ENCODE data around the gene BORCS6. TPM values are rescaled to one million over a fixed set of nuclear protein-coding genes. Genes with fewer than 3 reads are reported as not detected.

BORCS6 gene
- total RNA-seq, 1 donor from 2014 or later, result 12.4 TPM

DNA sequence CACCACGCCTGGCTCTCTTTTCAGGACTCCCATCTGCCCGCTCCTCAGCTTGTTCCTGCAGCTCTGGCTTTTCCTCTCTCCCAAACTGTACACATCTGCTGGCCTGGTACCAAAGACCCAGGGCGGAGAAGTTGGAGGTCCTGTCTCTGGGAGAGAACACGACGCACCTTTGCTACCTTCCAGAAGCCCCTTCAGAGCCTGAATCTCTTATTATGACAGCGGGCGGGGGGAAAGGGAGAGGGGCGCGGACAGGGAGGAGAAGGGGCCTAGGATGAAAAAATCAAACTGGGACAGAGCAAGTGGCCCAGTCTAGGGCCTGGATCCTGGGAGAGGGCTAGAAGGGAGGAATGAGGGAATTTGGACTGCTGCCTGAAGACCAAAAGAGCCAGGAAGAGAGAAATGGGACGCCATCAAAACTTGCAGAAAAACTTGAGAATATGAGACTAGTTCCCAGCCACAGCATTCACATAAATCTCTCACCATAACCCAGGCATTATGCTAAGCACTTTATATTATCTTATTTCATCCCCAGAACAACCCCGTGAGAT, 35.3 kb downstream of the BORCS6 start:
- DNase-seq (ENCODE audit: low spot score), result no peak

- peak; percentile 99 for DNase-seq (ENCODE audit: low spot score)
These were observed 35.9 kb downstream of the BORCS6 start for GRCh38 chr17:8153957-8154607.

DNA sequence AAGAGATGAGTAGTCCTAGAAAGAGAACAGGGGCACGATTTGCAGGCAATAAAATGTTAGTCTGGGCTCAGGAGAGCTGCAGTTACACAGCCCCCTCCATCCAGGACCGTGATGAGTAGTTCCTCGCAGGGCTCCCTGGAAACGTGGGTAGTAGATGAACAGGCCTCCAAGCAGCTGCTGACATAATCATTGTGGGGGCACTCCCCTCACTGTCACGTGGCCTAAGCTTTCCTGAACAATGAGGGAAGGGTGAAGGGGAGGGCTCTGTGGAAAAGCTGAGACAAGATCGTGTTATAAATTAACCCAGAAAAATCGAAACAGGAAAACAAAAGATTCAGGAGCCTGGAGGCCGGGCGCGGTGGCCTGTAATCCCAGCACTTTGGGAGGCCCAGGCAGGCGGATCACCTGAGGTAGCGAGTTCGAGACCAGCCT, 36.4 kb downstream of the BORCS6 start:
- DNase-seq (ENCODE audit: low spot score), result peak; percentile 93

DNA sequence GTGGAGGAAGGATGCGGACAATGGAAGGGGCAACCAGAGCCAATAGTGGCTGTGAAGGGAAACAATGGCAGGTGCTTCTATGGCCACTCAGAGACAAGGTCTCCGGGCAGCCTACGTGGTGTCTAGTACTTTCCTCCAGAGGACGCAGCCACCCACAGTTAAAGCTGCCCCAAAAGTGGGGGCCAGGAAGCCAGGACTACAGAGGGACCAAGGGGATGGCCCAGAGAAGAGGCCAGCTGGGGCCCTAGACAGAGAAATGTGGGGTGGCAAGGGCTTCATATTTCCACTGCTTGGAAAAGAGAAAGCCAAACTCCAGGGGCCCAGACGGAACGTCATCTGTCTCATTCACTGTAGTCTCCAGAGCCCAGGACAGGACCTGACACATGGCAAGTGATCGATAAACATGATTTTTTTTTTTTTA, 36.9 kb downstream of the BORCS6 start:
- no peak for DNase-seq (ENCODE audit: low spot score)

- DNase-seq (ENCODE audit: low spot score), result peak; percentile 98
These were observed 37.7 kb downstream of the BORCS6 start, which contains the start of gene PER1 for GRCh38 chr17:8152112-8152775. Gene PER1 (minus strand): TSS chr17:8152404. CDS start chr17:8150706, 1,698 bp downstream.

GRCh38 chr17:8151641-8152111, 38.3 kb downstream of the BORCS6 start:
- peak; percentile 86 for DNase-seq (ENCODE audit: low spot score)

DNA sequence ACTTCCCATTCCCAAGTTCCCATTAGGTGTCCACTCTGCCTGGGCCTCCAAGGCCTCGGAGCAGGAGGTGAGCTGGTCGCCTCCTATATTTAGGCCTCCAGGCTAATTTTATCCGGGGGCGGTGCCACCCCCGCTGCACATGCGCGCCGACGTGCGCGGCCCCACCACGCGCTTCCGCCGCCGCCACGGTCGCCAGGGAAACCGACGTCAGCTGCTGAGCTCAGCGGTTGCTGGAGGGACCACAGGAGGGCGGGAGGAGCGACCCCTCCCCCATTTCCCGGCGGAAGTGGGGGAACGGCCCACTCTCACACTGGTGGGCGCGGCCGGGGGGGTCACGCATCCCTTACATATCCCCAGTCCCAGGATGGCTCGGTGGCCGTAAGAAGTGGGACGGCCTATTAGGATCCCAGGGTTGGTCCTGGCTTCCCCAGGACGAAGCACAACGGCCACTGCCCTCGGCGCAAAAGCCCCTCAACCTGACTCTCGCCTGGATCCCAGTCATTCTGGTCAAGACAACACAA, 38.8 kb downstream of the BORCS6 start:
- peak; percentile 92 for DNase-seq (ENCODE audit: low spot score)

DNA sequence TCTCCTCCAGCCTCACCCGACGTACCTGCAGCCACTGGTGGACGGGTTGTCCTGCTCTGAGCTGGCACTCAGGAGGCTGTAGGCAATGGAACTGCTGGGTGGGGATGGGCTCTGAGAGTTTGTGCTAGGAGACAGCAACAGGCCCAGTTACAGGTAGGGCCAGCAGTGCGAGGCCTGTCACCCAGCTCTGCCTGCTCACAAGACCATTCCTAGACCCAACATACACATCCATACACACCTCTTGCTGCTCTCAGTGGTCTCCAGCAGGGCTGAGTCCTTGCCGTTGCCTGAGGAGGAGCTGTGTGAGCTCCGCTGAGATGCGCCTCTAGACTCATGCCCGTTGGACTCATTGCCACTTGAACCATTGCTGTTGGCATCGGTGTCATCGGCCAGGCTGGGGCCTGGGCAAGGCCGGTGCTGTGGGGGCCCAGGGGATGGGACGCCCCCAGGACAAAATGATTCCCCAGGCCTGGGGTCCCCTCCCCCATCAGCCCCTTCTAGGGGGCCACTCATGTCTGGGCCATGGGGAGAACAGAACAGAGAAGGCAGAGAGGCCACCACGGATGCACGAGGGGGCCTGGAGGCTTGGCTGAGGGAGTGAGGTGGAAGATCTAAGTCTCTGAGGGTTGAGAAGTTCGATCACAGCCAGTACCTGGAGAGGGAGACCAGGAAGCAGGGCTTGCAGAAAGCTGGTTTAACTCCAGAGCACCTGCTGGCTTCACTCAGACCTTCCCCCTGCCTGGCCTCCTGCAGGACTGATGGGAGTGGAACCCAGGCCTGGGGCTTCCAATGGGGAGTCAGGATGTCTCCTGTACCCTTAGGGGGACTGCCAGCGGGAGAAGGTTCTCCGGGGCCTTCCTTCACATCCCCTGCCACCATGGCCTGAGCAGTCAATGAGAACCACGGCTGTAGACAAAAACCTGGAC, 39.5 kb downstream of the BORCS6 start:
- DNase-seq (ENCODE audit: low spot score), result no peak

DNA sequence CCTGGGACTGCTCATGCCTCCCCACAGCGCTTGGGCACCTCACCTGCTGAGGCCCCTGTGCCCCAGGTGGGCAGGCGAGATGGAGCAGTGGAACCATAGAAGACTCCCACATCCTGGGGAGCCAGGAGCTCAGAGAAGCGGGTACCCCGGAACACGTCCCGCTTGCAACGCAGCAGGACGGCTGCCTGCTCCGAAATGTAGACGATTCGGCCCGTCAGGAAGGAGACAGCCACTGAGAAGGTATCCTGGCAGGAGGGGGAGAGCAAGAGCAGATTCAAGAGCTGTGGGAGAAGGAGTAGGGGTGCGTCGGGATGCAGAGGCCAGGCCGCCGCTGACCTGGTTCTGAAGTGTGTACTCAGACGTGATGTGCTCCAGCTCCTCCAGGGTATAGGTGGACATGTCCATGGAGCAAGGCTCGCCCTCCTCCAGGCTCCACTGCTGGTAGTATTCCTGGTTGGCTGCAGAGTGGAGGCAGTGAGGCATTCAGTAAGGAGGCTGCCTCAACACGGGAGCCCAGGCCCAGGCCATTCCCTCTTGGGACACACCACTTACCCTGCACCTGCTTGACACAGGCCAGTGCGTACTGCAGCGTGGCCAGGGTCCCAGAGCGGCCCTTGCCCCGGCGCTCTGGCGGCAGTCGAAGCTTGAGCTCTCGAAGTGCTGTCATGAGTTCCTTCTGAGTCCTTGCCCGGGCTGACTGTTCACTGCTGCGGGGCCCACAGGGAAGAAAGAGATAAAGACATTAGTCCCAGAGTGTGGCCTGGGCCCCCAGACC, 40.4 kb downstream of the BORCS6 start:
- no peak for DNase-seq (ENCODE audit: low spot score)

DNA sequence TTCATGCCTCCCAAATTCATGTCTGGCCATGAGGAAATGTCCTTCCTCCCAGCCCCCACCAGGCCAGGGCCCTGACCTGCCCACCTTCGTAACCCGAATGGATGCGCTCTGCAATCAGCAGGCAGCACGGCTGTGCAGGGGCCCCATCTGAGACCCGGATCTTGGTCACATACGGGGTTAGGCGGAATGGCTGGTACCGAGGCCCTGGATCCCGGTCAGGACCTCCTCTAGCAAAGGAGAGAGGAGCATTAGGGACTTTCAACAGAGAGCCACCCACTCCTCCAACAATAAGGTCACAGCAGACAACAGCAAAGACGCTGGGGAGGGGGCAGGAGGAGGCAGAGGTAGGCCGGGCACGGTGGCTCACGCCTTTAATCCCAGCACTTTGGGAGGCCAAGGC, 41.4 kb downstream of the BORCS6 start:
- no peak for DNase-seq (ENCODE audit: low spot score)

DNA sequence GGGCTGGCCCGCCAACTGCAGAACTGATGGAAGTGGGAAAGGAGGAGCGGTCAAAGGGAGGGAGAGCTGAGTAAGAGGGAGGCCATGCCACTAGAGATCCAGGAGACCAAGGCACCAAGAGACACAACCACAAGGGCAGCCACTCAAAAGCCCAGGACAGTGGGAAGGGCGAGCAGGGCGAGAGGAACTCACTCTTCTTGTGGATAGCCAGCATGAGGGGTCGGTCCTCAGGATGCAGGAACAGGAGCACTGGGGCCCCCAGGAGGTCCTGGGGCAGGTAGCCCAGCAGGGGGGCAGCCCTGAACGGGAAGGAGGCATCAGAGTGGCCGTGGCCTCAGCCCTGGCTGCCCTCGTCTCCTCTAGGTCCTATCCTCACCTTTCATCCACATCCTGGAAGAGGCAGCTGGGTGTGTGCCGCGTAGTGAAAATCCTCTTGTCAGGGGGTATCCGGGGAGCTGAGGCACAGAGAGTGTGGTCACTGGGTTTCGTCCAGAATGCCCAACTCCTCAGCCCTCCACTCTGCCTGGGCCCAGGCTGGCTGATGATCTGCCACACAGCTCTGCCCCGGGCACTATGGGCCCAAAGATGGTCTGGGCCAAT, 42.1 kb downstream of the BORCS6 start:
- no peak for DNase-seq (ENCODE audit: low spot score)

- no peak for DNase-seq (ENCODE audit: low spot score)
These were observed 42.7 kb downstream of the BORCS6 start for GRCh38 chr17:8147141-8147804.

DNA sequence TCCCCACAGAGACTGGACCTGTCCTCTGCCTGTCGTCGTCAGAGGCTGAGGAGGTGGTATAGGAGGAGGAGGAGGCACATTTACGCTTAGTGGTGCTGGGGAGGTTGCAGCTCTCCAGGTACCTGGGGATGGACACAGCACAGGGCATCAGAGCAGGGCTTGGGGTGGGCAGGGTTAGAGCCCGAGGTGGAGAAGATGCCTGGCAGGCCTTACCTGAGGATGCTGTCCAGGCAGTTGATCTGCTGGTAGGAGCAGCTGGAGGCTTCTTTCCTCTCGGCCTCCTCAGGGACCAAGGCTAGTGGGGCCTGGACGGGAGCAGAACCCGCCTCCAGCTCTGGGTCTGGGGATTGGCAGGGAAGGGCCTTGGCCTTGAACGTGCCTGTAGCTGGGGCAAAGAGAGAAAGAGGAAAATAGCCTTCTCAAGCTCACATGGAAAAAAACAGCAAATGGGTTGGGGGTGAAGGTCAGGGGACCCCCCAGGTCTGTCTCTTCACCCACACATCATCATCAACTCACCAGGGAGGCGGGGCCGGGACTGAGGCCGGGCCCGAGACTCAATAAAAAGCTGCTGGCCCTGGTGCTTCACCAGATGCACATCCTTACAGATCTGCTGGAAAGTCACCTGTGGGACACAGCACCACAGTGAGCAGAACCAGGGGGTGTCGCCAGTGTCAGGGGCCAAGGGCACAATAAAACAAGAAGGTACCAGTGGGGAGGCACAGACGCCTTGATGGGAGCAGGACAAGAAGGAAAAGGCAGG, 43.4 kb downstream of the BORCS6 start:
- DNase-seq (ENCODE audit: low spot score), result no peak

- DNase-seq (ENCODE audit: low spot score), result no peak
These were observed 44.2 kb downstream of the BORCS6 start for GRCh38 chr17:8145811-8146210.

- no peak for DNase-seq (ENCODE audit: low spot score)
These were observed 45.4 kb downstream of the BORCS6 start for GRCh38 chr17:8144401-8145231.

GRCh38 chr17:8143581-8144400, 46.2 kb downstream of the BORCS6 start:
- no peak for DNase-seq (ENCODE audit: low spot score)

GRCh38 chr17:8142887-8143580, 46.9 kb downstream of the BORCS6 start:
- no peak for DNase-seq (ENCODE audit: low spot score)

All from mucosa of gallbladder (tissue), 1 donor.